GF-D8 (cell line): Measurements from ENCODE around the gene OR5D16.
"Not testable (repeated sequence)": the region's sequence is repeated elsewhere in the genome, so short reads cannot be mapped to it uniquely, and the experiment has no call there.

Experiments used
- DNase-seq: peaks from one replicate; lab custom pipeline; 2025; lab: John Stamatoyannopoulos, UW

OR5D16 gene

DNA sequence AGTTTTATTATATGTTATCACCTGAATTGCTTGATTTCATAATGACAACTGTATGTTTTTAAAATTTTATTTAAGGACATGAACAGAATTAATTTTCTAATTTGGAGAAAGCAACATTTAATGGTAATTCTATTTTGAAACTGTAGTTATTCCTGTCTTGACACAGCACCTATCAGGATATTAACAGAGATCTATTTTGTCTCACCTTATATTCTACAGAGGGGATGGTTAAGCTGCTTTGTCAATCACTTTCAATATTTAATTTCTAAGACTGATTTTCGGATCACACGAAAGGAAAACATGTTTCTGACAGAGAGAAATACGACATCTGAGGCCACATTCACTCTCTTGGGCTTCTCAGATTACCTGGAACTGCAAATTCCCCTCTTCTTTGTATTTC lies at the start of gene OR5D16:
TSS of gene OR5D16 (plus strand) at position 301 of the 400 bp plus-strand sequence. CDS start at position 301, 0 bp downstream.
- DNase-seq, result no peak

GRCh38 chr11:55791606-55792005 lies 46.9 kb upstream of the OR5D16 start:
- no peak for DNase-seq

DNA sequence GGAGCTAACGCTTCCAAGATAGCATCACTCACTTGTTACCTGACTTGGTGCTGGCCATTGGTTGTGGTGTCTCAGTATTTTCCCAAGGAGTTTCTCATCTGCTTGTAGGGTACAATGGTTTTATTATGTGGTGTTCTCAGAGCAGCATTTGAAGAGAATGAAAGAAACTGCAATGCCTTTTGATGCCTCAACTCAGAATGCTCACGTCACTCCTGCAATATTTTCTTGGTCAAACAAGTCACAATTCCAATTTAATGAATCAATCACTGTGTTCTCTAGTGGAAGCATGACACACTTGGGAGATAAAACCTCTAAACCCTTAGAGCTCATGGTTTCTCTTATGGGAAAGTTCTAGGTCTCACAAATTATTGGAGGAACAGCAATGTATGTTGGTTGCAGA lies 45.2 kb upstream of the OR5D16 start:
- no peak for DNase-seq

- DNase-seq, result no peak
Observed at GRCh38 chr11:55795256-55795655, 43.3 kb upstream of the OR5D16 start, which contains the start of gene OR5D14. Gene OR5D14, plus strand, starts transcription at chr11:55795556. Its CDS starts 0 bp downstream, at chr11:55795556.

DNA sequence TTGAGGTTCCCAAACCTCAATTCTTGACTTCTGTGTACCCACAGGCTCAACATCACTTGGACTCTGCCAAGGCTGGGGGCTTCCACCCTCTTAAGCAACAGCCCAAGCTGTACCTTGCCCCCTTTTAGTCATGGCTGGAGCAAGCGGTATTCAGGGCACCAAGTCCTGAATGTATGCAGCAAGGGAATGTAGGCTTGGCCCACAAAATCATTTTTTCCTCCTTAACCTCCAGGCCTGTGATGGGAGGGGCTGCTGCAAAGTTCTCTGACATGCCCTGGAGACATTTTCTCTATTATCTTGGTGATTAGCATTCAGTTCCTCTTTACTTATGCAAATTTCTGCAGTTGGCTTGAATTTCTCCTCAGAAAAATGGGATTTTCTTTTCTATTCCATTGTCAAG lies 32.3 kb upstream of the OR5D16 start:
- no peak for DNase-seq

DNA sequence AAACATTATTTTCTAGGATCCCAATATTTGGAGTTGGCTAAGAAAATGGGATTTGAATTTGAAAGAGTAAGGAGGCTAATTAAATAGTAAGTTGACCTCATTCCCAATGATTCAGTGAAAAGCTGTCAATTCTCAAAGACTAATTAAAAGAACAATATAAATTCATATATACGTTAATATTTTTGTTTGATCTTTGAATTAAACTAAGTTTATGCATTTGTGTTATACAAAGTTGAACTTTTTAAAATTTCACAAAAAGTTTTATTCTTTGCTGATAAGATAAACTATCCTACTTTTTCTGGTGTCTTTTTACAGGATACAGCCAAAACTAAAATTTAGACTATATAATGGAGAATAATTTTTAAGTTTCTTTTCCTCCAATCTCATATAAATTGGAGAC lies 27.5 kb upstream of the OR5D16 start, which contains the start of gene OR5L1:
TSS of gene OR5L1 (plus strand) at position 301 of the 400 bp plus-strand sequence. CDS start 100 bp downstream, outside the sequence.
- no peak for DNase-seq

DNA sequence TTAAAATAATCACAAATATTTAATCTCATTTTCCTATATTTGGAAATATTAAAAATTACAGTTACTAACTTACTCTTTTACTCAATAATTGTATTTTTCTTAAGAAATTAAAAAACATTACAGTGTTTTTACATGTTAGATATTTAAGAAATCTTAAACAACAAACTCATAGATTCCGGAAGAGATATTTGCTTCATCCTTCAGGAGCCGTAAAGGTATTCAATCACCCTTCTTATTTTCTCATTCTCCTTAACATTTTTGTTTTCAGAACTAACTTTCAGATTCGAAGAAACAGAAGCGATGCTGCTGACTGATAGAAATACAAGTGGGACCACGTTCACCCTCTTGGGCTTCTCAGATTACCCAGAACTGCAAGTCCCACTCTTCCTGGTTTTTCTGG lies 19.2 kb upstream of the OR5D16 start, which contains the start of gene OR5D18:
TSS of gene OR5D18 (plus strand) at position 301 of the 400 bp plus-strand sequence. CDS start at position 301, 0 bp downstream.
- DNase-seq, result no peak

GRCh38 chr11:55826919-55827318 lies 11.6 kb upstream of the OR5D16 start, which contains the start of gene OR5L2:
Gene OR5L2, plus strand, starts transcription at chr11:55827219. Its CDS starts 0 bp downstream, at chr11:55827219.
- no peak for DNase-seq

GRCh38 chr11:55847453-55847852 lies 8.9 kb downstream of the OR5D16 start:
- DNase-seq, result no peak

GRCh38 chr11:55849037-55849436 lies 10.5 kb downstream of the OR5D16 start:
- no peak for DNase-seq

- no peak for DNase-seq
Observed at GRCh38 chr11:55852141-55852540, 13.6 kb downstream of the OR5D16 start.

- no peak for DNase-seq
Observed at GRCh38 chr11:55854704-55855103, 16.2 kb downstream of the OR5D16 start.

DNA sequence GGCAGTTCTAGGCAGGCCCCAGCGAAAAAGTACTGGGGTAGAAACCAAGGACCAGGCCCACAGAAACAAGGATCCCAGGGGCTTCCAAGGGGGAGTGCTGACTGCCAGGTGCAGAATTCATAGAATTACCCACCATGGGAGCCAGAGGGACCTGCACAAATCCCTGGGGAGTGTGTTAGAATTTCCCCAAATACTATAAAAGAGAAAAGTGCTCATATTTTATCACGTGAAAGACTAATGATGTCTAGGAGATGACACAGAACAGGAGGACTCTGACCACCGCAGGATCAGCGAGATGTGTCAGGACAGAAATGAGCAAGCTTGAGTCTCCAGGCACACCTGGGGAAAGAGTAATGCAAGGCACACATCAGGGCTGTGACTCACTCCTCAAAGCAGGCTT lies 28.8 kb downstream of the OR5D16 start:
- not testable (repeated sequence) for DNase-seq

DNA sequence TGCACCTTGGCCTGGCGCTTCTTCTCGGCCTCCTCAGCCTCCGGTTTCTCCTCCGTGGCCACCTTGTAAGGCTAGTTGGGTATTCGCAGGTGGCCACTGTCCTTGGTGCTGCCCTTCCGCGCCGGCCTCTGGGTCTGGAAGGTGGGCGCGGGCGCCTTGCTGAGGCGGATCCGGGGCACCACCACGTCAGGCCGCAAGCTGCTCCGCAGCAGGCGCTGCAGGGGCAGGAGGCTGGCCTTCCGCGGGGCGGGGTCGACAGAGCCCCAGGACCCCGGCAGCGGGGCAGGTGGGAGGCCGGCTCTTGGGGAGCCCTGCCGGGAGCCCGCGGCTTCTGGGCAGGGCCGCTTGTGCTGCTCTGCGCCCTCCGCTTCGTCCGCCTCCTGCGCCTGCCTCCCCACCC lies 34.2 kb downstream of the OR5D16 start:
- not testable (repeated sequence) for DNase-seq

GRCh38 chr11:55873146-55873545 lies 34.6 kb downstream of the OR5D16 start:
- not testable (repeated sequence) for DNase-seq

- not testable (repeated sequence) for DNase-seq
Observed at GRCh38 chr11:55882997-55883396, 44.4 kb downstream of the OR5D16 start, which contains the start of gene TRIM51. Gene TRIM51, plus strand, starts transcription at chr11:55883297. Its CDS starts 2,132 bp downstream, at chr11:55885429.

DNA sequence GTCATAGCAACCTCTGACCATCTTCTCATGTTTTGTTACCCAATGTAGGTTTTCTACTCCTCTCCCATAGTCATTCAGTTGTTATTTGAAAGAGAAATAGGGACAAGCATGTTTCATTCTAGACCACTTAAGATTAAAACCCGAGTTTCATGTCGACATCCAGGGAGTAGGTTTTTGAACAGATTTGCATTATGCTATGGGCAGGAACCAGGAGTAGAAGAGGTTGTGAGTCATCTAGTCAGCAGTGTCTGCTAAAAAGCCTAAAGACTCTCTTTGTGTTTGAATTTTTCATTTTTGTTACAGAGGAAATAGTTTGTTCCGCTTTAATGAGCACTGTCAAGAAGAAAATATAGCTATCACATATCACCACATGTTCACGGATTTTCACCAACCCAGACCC lies 46.4 kb downstream of the OR5D16 start:
- DNase-seq, result not testable (repeated sequence)

- not testable (repeated sequence) for DNase-seq
Observed at GRCh38 chr11:55885481-55885880, 46.9 kb downstream of the OR5D16 start.
